Daoy (cell line): ENCODE results near the gene ADPRH. TPM values are rescaled to one million over a fixed set of nuclear protein-coding genes. Genes with fewer than 3 reads are reported as not detected.
"Not testable (repeated sequence)": the region's sequence is repeated elsewhere in the genome, so short reads cannot be mapped to it uniquely, and the experiment has no call there.

Experiments used
- DNase-seq: peaks from one replicate; pipeline ENCODE4 v3.0.0-alpha.2; 2015; ENCODE audit warnings: low read depth
- total RNA-seq: library from RNA; depleted of rRNA; stranded (reverse); fragments of >200 nt; shearing (Covaris generic); gene quantifications from 2 replicates; pipeline ENCODE4 v1.2.3, GENCODE V29; 2014

The ADPRH gene
- total RNA-seq, 1 experiment from 2014 or later: 0.86 TPM

DNA sequence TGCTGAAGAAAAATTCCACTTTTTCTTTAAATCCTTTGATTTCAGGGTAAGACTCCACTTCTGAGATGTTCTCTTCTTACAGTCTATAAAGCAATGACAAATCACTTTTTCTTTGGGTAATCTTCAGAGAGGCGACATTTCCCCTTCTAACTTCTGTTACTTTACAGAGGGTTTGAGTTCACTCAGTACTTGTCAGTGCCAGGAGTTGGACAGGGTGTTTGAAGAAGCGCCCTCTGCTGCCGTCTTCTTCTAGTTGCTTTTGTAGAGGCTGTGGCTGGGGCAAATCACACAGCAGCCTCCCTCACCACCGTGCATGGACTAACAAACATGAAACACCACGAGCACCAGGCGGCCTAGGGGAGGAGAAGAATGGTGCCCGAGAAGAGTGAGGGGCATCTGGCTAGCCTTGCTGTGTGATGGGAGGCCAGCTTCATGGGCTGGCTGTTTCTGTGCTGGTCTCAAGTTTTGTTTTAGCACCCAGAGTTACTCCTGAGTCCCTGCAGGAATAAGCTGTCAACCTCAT, 19.8 kb upstream of the ADPRH start, which contains the start of gene CD80:
Gene CD80 (minus strand): TSS at position 174 of the 523 bp plus-strand sequence. CDS start 1,886 bp downstream, outside the sequence.
- DNase-seq: peak; percentile 46

DNA sequence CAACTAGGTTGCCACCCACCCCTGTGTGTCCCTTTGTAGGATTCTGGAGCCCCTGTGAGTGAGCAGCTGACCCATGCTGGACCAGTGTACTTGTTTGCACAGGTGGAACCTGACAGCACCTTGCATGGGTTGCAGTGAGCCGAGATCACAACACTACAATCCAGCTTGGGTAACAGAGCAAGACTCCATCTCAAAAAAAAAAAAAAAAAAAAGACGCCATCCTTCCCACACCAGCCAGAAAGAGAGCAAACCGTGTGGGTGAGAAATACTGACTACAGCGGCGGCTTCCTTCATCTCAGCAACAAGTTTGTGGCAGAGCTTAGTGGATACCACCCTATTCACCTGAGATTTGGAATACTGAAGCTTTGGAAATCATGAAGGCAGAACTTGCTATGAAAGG, 19.1 kb upstream of the ADPRH start:
- no peak for DNase-seq

DNA sequence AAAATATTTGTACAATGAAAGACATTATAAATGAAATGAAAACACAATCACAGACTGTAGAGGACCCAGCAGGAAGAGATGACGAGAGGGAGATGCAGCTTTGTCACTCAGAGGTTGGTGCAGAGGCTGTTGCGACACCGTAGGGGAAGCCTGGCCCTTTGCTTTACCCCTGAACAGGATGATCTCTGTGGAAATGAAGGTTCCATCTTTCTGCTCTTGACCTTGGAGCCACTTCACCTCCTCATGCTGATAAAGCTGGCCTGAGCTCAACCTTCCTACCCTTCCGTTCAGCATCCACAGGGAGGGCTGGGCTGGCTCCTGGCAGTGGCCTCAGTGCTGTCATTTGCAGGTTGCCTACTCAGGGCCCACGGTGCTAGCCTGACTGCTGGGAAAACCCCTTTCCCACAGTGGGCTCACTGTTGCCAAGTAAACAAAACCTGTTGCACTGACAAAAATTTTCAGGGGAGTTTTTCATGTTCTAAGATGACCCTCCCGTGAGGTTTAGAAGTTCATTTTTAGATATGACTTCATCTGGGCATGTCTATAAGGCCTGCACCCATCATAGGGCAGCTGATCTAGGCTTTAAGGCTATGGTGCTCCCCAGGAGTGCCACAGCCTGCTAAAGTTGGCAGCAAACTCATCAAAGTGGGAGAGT, 16.9 kb upstream of the ADPRH start:
- DNase-seq: no peak

DNA sequence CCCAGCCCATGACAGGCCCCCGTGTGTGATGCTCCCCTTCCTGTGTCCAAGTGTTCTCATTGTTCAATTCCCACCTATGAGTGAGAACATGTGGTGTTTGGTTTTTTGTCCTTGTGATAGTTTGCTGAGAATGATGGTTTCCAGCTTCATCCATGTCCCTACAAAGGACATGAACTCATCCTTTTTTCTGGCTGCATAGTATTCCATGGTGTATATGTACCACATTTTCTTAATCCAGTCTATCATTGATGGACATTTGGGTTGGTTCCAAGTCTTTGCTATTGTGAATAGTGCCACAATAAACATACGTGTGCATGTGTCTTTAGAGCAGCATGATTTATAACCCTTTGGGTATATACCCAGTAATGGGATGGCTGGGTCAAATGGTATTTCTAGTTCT, 16.0 kb upstream of the ADPRH start:
- not testable (repeated sequence) for DNase-seq

- no peak for DNase-seq
Measured at GRCh38 chr3:119569156-119569555, 10.1 kb upstream of the ADPRH start.

GRCh38 chr3:119570229-119570628, 9.1 kb upstream of the ADPRH start:
- no peak for DNase-seq

DNA sequence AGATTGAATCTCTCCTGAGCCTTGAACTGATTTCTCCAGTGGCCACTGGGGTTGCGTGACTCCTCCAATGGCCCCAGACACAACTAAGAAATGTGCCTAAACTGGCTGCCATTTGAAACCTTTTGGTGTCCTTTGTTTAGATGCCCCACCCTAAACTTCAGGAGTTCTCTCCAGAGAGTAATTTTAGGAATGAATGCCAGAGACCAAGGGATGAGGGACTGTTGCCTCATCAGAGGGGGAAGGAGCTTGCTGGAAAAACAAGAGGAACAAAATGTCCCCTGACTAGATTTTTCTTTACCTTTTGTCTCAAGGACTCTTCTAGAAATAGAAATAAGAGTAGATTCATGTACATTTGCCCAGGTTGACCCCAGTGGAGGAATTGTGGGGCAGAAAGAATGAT, 8.1 kb upstream of the ADPRH start:
- DNase-seq: no peak

DNA sequence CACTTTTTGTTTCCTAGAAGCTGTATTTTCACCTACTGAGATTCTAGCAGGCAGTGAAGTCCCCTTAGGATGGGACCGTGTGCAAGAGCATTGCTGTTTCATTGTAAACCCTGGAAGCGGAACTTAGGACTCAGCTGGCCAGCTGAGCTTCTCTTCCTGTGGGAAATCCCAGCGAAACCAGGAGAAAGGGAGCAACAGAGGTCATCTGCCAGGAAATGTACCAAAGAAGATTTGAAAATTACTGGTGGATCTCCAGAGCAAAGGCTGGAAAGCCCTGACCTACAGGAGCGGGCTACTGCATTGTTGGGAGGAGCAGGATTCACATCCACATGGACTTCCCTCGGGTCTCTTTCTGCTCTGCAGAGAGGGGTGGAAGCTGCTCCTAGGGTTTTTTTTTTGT, 7.6 kb upstream of the ADPRH start:
- no peak for DNase-seq

DNA sequence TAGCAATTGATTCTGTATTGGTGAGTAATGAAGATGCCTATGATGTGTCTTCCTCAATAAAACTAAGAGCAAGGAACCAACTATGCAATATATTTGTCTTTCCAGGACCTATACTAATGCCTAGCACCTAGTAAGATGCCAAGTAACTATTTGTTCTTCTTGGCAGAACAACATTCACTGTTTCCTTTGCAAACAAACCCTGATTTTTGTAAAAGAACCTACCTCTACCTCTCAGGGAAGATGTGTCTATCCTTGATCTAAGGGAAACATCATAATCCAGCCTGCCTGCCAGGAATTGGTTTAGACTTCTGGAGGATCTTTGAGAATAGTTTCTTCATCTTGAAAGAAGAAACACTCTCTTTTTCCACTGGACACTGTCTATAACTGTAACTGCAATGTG, 3.8 kb upstream of the ADPRH start:
- DNase-seq: no peak

- no peak for DNase-seq
Measured at GRCh38 chr3:119580067-119580760, 922 bp downstream of the ADPRH start.

DNA sequence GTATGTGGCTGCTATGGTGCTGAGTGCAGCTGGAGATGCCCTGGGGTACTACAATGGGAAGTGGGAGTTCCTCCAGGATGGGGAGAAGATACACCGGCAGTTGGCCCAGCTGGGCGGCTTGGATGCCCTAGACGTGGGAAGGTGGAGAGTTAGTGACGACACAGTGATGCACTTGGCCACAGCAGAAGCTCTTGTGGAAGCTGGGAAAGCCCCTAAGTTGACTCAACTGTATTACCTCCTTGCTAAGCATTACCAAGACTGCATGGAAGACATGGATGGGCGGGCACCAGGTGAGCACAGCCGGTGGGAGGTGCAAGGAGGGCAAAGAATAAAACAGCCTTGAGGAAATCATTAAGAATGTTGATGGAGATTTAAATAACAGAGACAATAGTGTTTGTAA, 2.9 kb downstream of the ADPRH start:
- peak; percentile 46 for DNase-seq

- no peak for DNase-seq
Measured at GRCh38 chr3:119585208-119585607, 5.9 kb downstream of the ADPRH start.

- DNase-seq: no peak
Measured at GRCh38 chr3:119585856-119586570, 6.7 kb downstream of the ADPRH start.

DNA sequence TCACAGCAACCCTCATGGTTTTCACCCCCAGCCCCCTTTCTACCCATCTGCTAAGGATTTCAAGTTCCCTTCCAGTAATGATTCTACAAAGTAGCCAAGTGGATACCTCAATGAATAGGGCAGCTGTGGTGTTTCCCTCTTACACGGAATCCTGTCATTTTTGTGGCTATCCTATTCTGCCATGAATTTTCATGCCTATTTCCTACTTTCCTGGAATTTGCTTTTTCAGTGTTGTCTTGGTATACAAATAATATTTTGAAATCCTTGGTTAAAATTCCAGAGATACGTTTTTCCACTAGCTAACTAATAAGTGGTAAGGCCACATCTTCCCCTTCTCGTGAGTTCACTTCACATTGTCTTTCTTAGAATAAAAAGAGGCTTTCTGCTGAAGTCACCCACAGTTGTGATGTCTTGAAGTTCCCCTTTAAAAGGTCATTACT, 7.5 kb downstream of the ADPRH start:
- DNase-seq: no peak

GRCh38 chr3:119588112-119588511, 8.8 kb downstream of the ADPRH start:
- DNase-seq: peak; percentile 32

GRCh38 chr3:119589102-119589773, 9.9 kb downstream of the ADPRH start:
- DNase-seq: no peak

- no peak for DNase-seq
Measured at GRCh38 chr3:119590706-119591105, 11.4 kb downstream of the ADPRH start.

DNA sequence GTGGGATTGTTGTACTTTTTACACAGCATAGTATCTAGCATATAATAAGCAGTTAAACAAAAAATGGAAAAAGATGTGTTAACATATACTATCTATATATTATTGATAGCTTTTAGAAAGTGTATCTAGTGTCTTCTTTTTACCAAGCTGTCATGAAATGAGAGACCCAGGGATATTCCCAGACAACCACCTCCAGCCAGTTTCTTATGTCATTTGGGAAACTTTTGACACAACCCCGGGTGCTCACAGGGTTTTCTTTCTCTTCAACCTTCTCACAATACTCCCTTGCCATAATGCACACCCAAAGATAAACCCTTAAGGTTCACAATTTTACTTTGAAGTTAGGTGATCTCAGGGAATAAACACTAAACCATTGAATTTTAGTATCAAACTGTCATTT, 13.6 kb downstream of the ADPRH start:
- DNase-seq: no peak

DNA sequence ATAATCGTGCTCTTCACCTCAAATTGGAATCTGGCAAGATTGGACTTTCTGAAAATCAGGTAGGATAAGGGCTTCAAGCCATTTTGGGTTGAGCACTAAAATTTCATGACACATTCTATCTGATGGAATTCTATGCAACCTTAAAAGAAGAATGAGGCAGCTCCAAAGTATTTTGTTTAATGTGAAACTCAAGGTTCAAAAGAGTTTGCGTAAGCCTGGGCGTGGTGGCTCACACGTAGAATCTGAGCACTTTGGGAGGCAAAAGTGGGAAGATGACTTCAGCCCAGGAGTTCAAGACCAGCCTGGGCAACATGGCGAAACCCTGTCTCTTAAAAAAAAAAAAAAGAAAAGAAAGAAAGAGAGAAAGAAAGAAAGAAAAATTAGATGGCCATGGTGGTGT, 14.8 kb downstream of the ADPRH start:
- DNase-seq: no peak

- not testable (repeated sequence) for DNase-seq
Measured at GRCh38 chr3:119594929-119595328, 15.6 kb downstream of the ADPRH start.

DNA sequence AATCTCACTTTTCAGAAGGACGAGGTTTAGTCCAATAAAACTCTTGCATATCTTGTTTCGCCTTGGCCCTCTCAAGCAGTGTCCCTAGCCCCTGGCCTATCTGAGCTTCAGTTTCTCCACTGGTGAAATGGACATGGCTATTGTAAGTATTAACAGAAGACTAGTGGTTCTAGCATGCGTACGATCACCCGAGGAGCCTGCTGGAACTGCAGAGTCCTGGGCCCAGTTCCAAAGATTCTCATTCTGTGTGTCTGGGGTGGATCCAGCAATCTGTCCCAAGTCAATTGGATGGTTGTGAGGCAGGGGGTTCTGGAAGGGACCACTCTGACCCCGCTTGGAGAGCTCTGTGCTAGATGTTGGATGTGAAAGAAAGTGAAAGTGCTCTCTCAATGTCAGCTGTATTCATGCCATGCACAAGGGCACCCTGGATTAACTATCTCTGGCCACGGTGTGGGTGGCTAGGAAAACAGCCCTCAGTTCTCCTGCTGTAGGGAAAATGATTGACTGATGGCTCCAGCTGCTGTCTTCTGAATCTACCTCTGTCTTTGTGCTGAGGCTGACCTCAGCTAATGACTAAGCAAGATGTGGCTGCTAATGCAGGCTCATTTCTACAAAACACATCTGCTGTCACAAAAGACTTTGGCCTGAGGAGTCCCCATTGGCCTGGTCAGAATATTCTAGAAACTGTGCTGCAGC, 16.5 kb downstream of the ADPRH start:
- no peak for DNase-seq
